Activated CD4-positive, CD25-positive, alpha-beta regulatory T cell treated with anti-CD3 and anti-CD28 coated beads, Interleukin-2, amount 50 U/mL, for 72 hours (primary cell): ENCODE measurements around the gene C1orf56.

Experiments
- DNase-seq: peaks from one replicate; pipeline ENCODE4 v3.0.0; 2021

The C1orf56 gene

GRCh38 chr1:151026460-151026859 lies 21.1 kb upstream of the C1orf56 start:
- DNase-seq, result no peak

DNA sequence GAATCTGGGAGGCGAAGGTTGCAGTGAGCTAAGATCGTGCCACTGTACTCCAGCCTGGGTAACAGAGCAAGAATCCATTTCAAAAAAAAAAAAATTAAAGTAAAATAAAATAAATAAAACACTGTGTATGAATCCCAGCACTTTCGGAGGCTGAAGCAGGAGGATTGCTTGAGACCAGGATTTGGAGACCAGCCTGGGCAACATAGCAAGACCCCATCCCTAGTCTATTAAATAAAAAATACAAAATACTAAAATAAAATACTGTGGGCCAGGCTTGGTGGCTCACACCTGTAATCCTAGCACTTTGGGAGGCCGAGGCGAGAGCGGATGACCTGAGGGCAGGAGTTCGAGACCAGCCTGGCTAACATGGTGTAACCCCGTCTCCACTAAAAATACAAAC lies 15.4 kb upstream of the C1orf56 start:
- no peak for DNase-seq

DNA sequence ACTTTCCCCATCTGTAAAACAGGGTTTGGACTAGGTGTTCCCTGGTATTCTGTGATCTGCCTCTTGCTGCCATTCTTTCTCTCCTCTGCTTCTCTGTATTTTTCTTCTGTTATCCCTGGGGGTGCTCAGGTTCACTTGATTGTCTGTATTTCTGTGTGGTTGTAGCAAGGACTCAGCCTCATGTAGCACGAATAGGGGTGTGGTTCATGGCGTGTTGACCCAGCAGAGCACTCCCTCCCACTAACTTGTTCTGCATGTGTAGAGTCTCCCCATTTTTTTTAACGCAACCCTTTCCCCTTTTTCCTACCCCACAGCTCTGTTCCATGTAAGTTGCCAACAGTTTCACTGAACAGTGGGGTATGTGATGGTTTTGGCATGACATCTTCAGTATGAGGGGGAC lies 12.4 kb upstream of the C1orf56 start:
- no peak for DNase-seq

- no peak for DNase-seq
These were observed 11.2 kb upstream of the C1orf56 start, which contains the start of gene BNIPL for GRCh38 chr1:151036356-151036755. Gene BNIPL (plus strand): TSS chr1:151036586. CDS start chr1:151036726, 140 bp downstream.

- DNase-seq, result no peak
These were observed 10.5 kb upstream of the C1orf56 start for GRCh38 chr1:151037032-151037431.

- DNase-seq, result no peak
These were observed 8.0 kb upstream of the C1orf56 start for GRCh38 chr1:151039521-151039920.

GRCh38 chr1:151043163-151043562 lies 4.4 kb upstream of the C1orf56 start:
- no peak for DNase-seq

DNA sequence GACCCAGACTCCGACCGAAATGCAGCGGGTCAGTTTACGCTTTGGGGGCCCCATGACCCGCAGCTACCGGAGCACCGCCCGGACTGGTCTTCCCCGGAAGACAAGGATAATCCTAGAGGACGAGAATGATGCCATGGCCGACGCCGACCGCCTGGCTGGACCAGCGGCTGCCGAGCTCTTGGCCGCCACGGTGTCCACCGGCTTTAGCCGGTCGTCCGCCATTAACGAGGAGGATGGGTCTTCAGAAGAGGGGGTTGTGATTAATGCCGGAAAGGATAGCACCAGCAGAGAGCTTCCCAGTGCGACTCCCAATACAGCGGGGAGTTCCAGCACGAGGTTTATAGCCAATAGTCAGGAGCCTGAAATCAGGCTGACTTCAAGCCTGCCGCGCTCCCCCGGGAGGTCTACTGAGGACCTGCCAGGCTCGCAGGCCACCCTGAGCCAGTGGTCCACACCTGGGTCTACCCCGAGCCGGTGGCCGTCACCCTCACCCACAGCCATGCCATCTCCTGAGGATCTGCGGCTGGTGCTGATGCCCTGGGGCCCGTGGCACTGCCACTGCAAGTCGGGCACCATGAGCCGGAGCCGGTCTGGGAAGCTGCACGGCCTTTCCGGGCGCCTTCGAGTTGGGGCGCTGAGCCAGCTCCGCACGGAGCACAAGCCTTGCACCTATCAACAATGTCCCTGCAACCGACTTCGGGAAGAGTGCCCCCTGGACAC lies 534 bp downstream of the C1orf56 start:
- DNase-seq, result peak; percentile 53

DNA sequence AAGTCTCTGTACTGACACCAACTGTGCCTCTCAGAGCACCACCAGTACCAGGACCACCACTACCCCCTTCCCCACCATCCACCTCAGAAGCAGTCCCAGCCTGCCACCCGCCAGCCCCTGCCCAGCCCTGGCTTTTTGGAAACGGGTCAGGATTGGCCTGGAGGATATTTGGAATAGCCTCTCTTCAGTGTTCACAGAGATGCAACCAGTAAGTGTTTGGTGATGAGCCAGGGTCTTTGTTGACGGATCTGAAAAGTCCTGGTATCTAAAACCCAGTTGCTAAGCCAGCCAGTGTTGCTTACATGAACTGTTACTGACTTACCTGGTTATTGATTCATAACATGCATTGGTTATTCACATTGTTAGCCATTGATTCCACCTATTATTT lies 1.1 kb downstream of the C1orf56 start:
- no peak for DNase-seq

DNA sequence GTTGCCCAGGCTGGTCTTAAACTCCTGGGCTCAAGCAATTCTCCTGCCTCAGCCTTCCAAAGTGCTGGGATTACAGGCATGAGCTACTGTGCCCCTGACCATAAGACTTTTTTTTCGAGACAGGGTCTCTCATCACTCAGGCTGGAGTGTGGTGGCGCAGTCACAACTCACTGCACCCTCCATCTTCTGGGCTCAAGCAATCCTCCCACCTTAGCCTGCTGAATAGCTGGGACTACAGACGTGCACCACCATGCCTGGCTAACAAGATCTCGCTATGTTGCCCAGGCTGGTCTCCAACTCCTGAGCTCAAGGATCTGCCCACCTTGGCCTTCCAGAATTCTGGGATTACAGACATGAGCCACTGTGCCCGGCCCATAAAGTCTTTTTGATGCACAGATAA lies 1.9 kb downstream of the C1orf56 start:
- no peak for DNase-seq

GRCh38 chr1:151050051-151050688 lies 2.6 kb downstream of the C1orf56 start:
- no peak for DNase-seq

GRCh38 chr1:151051356-151052009 lies 3.9 kb downstream of the C1orf56 start:
- DNase-seq, result no peak

- DNase-seq, result no peak
These were observed 7.5 kb downstream of the C1orf56 start for GRCh38 chr1:151054971-151055547.

DNA sequence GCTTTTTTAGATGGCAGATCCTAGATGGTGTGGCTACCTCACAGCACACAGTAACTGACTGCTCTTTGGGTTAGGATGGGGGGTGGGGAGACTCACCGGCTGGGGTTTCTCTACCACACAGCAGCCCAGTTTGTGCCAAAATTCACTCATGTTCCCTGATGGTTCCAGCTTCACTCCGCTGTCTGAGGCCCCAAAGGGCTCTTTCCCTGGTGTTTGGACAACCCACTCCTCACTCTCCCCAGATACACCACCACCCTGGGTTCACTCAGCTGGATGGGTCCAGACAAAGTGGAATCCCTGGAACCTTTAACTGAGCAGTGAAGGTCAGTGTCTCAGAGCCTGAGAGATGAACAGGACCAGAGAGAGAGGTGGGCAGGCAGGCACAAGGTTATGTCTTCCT lies 8.0 kb downstream of the C1orf56 start:
- no peak for DNase-seq

- DNase-seq, result no peak
These were observed 8.6 kb downstream of the C1orf56 start for GRCh38 chr1:151056149-151056548.

DNA sequence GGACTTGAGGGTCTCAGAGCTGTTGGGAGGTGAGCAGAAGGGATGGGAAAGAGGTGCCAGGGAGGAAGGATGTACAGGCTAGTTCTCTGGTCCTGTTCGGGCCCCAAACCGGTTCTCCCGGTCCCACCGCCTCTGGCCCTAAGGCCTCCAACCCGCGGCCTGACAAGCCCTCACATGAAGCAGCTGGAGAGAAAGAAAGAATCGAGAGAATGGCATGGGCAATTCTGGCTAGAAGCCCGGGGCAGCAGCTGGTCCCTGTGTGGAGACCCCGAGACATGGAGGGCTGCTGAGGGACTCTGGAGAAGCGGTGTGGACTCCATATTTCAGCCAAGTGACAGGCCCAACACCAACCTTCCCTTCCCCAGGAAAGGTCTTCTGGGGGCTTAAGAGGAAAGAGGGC lies 11.1 kb downstream of the C1orf56 start:
- peak; percentile 39 for DNase-seq

DNA sequence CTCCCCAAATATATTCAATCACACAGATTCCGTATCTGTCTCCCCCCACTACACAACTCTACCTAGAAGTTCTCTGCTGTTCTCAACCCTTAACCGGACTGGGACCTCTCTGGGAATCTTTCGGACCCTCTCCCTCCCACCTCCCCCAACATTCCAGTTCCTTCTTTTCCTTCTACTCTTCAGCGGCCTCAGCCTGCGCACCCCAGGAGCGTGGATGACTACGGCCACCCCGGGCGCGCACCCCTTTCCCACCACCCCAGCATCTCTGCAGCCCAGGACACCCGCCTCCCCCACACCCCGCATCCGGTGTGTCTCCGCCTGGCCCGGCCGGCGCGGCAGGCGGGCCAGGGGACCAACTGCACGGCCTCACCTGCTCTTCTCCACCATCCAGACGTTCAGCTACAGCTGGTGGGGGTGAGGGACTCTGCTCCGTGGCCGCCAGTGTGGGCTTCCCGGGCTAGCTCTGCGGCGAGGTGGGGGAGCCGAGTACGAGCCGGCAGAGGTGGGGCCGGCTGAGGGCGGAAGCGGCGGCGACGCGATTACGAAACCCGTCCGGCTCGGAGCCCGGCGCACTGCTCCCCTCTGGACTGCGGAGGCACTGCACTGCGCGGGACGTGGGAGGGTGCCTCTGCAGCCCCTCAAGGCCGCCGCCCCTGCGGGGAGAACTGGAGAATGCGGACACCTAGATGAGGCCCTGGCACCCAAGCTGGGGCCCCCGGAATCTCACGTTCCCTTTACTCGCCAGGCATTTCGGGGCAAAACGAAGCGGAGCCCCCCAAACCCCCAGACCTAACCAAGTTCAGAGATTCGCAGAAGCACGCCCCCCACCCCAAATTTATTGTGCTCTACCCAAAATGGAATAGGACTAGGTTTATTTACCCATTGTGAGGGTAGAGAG lies 11.8 kb downstream of the C1orf56 start, which contains the start of gene CDC42SE1:
Gene CDC42SE1, minus strand, starts transcription at position 514 of the 898 bp plus-strand sequence. CDS start 3,892 bp downstream, outside the sequence.
- DNase-seq, result peak; percentile 85

- no peak for DNase-seq
These were observed 12.6 kb downstream of the C1orf56 start, which contains the start of gene MLLT11 for GRCh38 chr1:151060007-151060656. Gene MLLT11 (plus strand): TSS chr1:151060397. CDS start chr1:151067225, 6,828 bp downstream.

DNA sequence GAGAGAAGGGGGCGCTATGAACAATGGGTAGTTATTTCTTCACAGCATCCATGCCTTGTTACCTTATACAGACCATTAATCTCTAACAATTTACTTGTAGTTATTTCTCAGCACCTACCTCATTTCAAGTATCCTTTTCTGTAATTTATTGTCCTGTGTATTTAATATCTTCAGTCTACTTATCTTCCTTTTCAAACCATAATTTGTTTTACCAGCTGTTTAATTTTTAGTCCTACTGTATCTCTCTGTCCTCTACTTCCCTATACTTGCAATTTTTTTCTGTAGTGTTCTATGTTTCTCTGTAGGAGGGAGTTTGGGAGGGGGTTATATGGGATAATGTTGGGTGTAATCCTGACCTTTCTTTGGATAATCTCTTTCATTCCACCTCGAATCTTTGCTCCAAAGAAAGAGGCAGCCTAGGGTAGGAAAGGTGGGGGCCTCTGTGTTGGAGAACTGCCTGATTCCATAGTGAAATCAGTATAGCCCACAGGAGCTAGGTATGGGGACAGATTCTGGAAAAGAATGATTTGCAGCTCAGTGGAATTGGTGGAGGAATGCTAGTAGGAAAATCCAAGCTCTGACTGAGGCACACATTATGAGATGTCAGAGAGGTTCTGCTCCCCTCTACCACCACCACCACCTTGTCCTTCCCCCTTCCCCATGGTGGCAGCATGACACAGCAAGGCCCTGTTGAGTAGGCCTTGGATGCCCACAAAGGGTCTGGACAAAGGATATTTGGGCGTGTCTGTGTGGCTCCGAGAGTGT lies 13.3 kb downstream of the C1orf56 start:
- DNase-seq, result no peak

DNA sequence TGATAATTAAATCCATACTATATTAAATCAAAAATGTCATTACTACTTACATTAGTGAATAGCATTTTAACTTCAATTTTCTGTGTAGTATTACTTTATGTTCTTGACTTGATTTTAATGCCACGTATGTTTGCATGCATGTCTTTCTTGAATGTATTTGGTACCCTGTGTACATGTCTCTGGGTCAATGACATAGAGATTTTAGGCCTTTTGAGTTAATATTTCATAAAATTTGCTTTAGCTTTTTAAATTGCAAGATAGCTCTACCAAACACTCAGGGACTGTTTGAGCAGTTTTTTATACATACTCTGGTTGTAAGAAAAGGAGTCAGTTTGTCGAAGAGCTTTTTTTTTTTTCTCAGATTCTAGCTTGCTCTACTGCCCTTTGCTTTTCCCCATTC lies 14.2 kb downstream of the C1orf56 start:
- no peak for DNase-seq

- DNase-seq, result no peak
These were observed 15.3 kb downstream of the C1orf56 start for GRCh38 chr1:151062741-151063371.
